HG02678 (cell line): ENCODE results near the gene JARID2.
"Not testable (repeated sequence)": the region's sequence is repeated elsewhere in the genome, so short reads cannot be mapped to it uniquely, and the experiment has no call there.

Experiments used
- ATAC-seq: cut with Tn5 transposase; IDR thresholded peaks from one replicate; pipeline ENCODE4 v1.9.1; 2021; ENCODE audit warnings: mild to moderate bottlenecking, moderate library complexity; ENCODE audit not compliant: unreplicated experiment

Gene JARID2

GRCh38 chr6:15287670-15288375, 42.0 kb downstream of the JARID2 start:
- peak; percentile 96 for ATAC-seq

- ATAC-seq: no peak
These were observed 43.0 kb downstream of the JARID2 start for GRCh38 chr6:15288856-15289255.

GRCh38 chr6:15289456-15289855, 43.6 kb downstream of the JARID2 start:
- ATAC-seq: not testable (repeated sequence)

- ATAC-seq: no peak
These were observed 44.3 kb downstream of the JARID2 start for GRCh38 chr6:15290067-15290680.

- no peak for ATAC-seq
These were observed 45.3 kb downstream of the JARID2 start for GRCh38 chr6:15290962-15291704.

- ATAC-seq: no peak
These were observed 46.9 kb downstream of the JARID2 start for GRCh38 chr6:15292721-15293302.

GRCh38 chr6:15293674-15294073, 47.8 kb downstream of the JARID2 start:
- no peak for ATAC-seq

GRCh38 chr6:15294504-15294903, 48.6 kb downstream of the JARID2 start:
- ATAC-seq: no peak

GRCh38 chr6:15296249-15296648, 50.4 kb downstream of the JARID2 start:
- ATAC-seq: no peak

- peak; percentile 54 for ATAC-seq
These were observed 50.9 kb downstream of the JARID2 start for GRCh38 chr6:15296735-15297134.

- ATAC-seq: not testable (repeated sequence)
These were observed 51.3 kb downstream of the JARID2 start for GRCh38 chr6:15297167-15297566.

- no peak for ATAC-seq
These were observed 52.2 kb downstream of the JARID2 start for GRCh38 chr6:15297895-15298590.

- ATAC-seq: peak; percentile 75
These were observed 53.7 kb downstream of the JARID2 start for GRCh38 chr6:15299430-15300131.

GRCh38 chr6:15301179-15302006, 55.5 kb downstream of the JARID2 start:
- no peak for ATAC-seq

- no peak for ATAC-seq
These were observed 57.5 kb downstream of the JARID2 start for GRCh38 chr6:15303162-15303919.

GRCh38 chr6:15303920-15304291, 58.0 kb downstream of the JARID2 start:
- ATAC-seq: no peak

- no peak for ATAC-seq
These were observed 58.6 kb downstream of the JARID2 start for GRCh38 chr6:15304337-15305042.

- ATAC-seq: peak; percentile 60
These were observed 59.6 kb downstream of the JARID2 start for GRCh38 chr6:15305496-15305895.
